KMS-11 (cell line): ENCODE results near the gene USP11.

Experiments used
- H2AFZ ChIP-seq: fragments of 200-600 bp; sonication (generic); 2 replicates; pipeline ENCODE4 v1.6.1; 2016; ENCODE audit warnings: antibody characterized with exemption, mixed run types, low read depth
- H3K27ac ChIP-seq: fragments of 200-600 bp; sonication (generic); 2 replicates; pipeline ENCODE4 v1.6.1; 2016; ENCODE audit warnings: mild to moderate bottlenecking, mixed run types
- H3K27me3 ChIP-seq: fragments of 200-600 bp; sonication (generic); 2 replicates; pipeline ENCODE4 v1.6.1; 2017; ENCODE audit warnings: mild to moderate bottlenecking, low read depth, mixed run types, moderate library complexity; ENCODE audit not compliant: insufficient read depth
- H3K36me3 ChIP-seq: fragments of 200-600 bp; sonication (generic); 2 replicates; pipeline ENCODE4 v1.6.1; 2017; ENCODE audit warnings: mild to moderate bottlenecking, mixed run types; ENCODE audit not compliant: insufficient read depth
- H3K4me1 ChIP-seq: fragments of 200-600 bp; sonication (generic); 2 replicates; pipeline ENCODE4 v1.6.1; 2016; ENCODE audit warnings: mild to moderate bottlenecking, low read depth, mixed run types; ENCODE audit not compliant: poor library complexity, severe bottlenecking
- H3K4me2 ChIP-seq: fragments of 200-600 bp; sonication (generic); 2 replicates; pipeline ENCODE4 v1.7.0; 2016; ENCODE audit warnings: mild to moderate bottlenecking, mixed run types
- H3K4me3 ChIP-seq: fragments of 200-600 bp; sonication (generic); IDR thresholded peaks from 2 replicates; pipeline ENCODE4 v1.6.1; 2017; ENCODE audit warnings: low read depth, low read length, mixed read lengths; ENCODE audit not compliant: insufficient read depth
- H3K79me2 ChIP-seq: fragments of 200-600 bp; sonication (generic); 2 replicates; pipeline ENCODE4 v1.6.1; 2016; ENCODE audit warnings: low read depth, mixed run types; ENCODE audit not compliant: insufficient read depth
- H3K9ac ChIP-seq: fragments of 200-600 bp; sonication (generic); 2 replicates; pipeline ENCODE4 v1.6.1; 2016; ENCODE audit warnings: mild to moderate bottlenecking, mixed run types
- H4K20me1 ChIP-seq: fragments of 200-600 bp; sonication (generic); 2 replicates; pipeline ENCODE4 v1.6.1; 2016; ENCODE audit warnings: mild to moderate bottlenecking, mixed run types; ENCODE audit not compliant: insufficient read depth
- TF ChIP-seq, protein P1 (sequence below): fragments of 200-600 bp; sonication (generic); conservative IDR thresholded peaks from 2 replicates; pipeline ENCODE4 v1.6.1; 2017; ENCODE audit warnings: low read depth, mild to moderate bottlenecking, antibody characterized with exemption, low read length, moderate library complexity, mixed read lengths

The USP11 gene

DNA sequence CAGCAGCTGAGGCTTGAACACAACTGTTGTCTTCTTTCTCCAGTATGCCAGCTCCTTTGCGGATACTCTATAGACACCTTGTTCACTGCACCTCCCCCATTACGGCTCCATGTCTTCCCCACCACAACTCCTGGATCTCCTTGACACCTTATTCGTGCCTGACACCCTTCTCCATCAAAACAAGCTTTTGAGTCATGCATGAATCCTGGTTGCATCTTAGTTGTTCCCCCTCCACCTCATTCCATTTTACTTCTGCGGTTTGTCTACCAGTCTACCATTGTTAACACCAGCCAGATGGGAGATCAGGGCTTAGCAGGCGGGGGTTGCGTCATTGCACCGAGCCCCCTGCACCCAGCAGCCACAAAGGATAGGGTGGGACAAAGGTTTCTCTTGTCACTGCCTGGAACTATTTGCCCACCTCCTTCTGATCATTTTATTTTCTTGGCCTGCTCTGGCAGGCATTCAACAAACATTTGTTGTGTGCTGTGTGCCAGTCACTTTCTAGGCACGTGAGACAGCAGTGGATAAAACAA lies 16.4 kb upstream of the USP11 start:
- Histone ChIP-seq H3K4me1 (peaks cover 15% of the 10 kb centered on the region), H3K36me3 (no peaks in the 10 kb centered on the region), H3K27me3 (no peaks in the 10 kb centered on the region), H3K9ac (no peak overlapping the region), H3K27ac (peak overlapping the region; percentile 63; the same call in 1 of the 2 replicates), H3K4me3 (no peak overlapping the region), H3K79me2 (peaks cover 30% of the 10 kb centered on the region), H2AFZ (no peak overlapping the region), H3K4me2 (no peak overlapping the region; the same call in 1 of the 2 replicates), H4K20me1 (no peaks in the 10 kb centered on the region)
- TF ChIP-seq, protein P1, sequence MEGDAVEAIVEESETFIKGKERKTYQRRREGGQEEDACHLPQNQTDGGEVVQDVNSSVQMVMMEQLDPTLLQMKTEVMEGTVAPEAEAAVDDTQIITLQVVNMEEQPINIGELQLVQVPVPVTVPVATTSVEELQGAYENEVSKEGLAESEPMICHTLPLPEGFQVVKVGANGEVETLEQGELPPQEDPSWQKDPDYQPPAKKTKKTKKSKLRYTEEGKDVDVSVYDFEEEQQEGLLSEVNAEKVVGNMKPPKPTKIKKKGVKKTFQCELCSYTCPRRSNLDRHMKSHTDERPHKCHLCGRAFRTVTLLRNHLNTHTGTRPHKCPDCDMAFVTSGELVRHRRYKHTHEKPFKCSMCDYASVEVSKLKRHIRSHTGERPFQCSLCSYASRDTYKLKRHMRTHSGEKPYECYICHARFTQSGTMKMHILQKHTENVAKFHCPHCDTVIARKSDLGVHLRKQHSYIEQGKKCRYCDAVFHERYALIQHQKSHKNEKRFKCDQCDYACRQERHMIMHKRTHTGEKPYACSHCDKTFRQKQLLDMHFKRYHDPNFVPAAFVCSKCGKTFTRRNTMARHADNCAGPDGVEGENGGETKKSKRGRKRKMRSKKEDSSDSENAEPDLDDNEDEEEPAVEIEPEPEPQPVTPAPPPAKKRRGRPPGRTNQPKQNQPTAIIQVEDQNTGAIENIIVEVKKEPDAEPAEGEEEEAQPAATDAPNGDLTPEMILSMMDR = no peak

DNA sequence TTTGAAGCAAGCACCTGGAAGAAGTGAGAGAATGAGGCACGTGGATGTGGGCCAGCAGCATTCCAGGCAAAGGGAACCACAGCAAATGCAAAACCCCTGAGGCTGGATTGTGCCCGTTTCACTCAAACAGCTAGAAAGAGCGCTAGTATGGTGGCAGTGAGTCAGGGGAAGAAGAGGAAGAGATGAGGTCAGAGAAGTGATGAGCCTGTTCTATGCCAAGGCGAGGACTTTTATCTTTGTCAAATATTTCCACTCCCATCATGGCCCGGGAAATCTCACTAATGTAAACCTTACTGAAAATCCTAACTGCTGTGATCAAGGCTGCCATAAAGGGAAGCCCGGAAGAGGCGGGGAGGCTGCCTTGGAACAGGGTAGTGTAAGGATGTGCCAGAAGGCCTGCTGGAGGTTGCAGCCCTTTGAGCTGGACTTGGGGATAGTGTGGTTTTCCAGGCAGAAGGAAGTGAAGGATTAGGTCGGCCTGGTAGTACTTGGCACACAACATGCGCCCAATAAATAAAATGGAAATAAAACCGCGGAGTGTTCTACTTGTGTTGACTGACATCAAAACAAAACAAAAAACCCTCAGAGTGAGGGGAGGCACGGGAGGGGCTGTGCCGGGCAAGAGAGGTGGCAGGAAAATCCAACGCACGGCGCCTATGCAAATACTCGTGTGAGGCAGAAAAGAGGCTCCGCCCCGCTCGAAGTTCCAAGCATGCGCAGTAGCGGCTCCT lies 15.5 kb upstream of the USP11 start:
- TF ChIP-seq, protein P1 = no peak
- Histone ChIP-seq H3K9ac (peak overlapping the region; percentile 37; the same call in 1 of the 2 replicates), H3K27me3 (no peaks in the 10 kb centered on the region), H3K4me1 (peaks cover 15% of the 10 kb centered on the region), H3K4me3 (no peak overlapping the region), H3K4me2 (peak overlapping the region; percentile 73; the same call in 1 of the 2 replicates), H4K20me1 (no peaks in the 10 kb centered on the region), H3K36me3 (no peaks in the 10 kb centered on the region), H2AFZ (no peak overlapping the region), H3K27ac (peak overlapping the region; percentile 63), H3K79me2 (peaks cover 32% of the 10 kb centered on the region)

- peak overlapping the region; percentile 92 for H3K27ac ChIP-seq
- H3K4me1 ChIP-seq = peaks cover 15% of the 10 kb centered on the region
- peaks cover 32% of the 10 kb centered on the region for H3K79me2 ChIP-seq
- no peak overlapping the region for H3K4me3 ChIP-seq
- H3K4me2 ChIP-seq = peak overlapping the region; percentile 73; the same call in 1 of the 2 replicates
- H2AFZ ChIP-seq = peak overlapping the region; percentile 64
- H3K36me3 ChIP-seq = no peaks in the 10 kb centered on the region
- H3K27me3 ChIP-seq = no peaks in the 10 kb centered on the region
- TF ChIP-seq, protein P1 = no peak
- H4K20me1 ChIP-seq = no peaks in the 10 kb centered on the region
- H3K9ac ChIP-seq = peak overlapping the region; percentile 95
Measured at GRCh38 chrX:47217852-47218279, 14.9 kb upstream of the USP11 start.

DNA sequence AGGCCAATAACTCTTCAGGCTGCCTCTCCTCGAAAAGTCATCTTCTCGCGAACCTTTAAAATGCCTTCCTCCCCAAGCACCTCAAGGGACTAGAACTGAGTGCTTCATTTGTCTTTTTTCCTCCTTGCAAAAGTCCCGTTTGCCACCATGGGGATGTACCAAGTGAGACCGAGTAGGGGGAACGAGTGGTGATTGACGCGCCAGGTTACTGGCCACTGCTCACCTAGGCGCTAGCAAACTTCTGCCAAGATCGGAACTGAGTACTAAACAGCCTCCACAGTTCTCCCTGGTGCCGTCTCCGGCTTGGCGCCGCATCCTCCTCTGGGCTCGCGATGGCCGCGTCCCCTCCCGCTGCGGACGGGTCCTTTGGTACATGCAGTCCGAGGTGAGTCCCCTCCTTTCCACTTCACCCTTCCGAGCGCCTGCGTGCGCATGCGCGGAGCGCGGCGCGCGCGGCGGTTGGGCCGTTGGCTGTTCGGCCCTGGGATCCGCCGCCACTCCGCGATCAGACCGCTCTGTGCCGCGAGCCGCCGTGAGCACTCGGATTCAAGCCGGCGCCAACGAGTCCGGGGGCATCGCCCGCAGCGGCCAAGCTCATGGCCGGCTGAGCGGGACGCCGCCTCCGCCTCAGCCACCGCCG lies 14.4 kb upstream of the USP11 start, which contains the start of gene CDK16:
Gene CDK16, plus strand, starts transcription at position 402 of the 640 bp plus-strand sequence. CDS start 4,877 bp downstream, outside the sequence.
- Histone ChIP-seq H3K4me3 (no peak within 1 kb of the TSS), H2AFZ (peak within 1 kb of the TSS; percentile 64), H3K27me3 (no peaks in the 10 kb centered on the region), H3K4me1 (peaks cover 15% of the 10 kb centered on the region), H3K79me2 (peaks cover 32% of the 10 kb centered on the region), H3K9ac (peak within 1 kb of the TSS; percentile 95), H3K27ac (peak within 1 kb of the TSS; percentile 92), H3K4me2 (peak within 1 kb of the TSS; percentile 73), H3K36me3 (no peaks in the 10 kb centered on the region), H4K20me1 (no peaks in the 10 kb centered on the region)
- TF ChIP-seq, protein P1 = no peak
